ENCODE results near the gene SLC25A39. TPM values are rescaled to one million over a fixed set of nuclear protein-coding genes. Genes with fewer than 3 reads are reported as not detected.

SLC25A39 gene
- total and polyA plus RNA-seq, 2 of the 13 experiments (the other 11 are each of a cell fraction or from before 2014, with no cell fraction given): 144 to 151 TPM

GRCh38 chr17:44324092-44324570, 492 bp downstream of the SLC25A39 start (continued):
- TF ChIP-seq, protein P1, sequence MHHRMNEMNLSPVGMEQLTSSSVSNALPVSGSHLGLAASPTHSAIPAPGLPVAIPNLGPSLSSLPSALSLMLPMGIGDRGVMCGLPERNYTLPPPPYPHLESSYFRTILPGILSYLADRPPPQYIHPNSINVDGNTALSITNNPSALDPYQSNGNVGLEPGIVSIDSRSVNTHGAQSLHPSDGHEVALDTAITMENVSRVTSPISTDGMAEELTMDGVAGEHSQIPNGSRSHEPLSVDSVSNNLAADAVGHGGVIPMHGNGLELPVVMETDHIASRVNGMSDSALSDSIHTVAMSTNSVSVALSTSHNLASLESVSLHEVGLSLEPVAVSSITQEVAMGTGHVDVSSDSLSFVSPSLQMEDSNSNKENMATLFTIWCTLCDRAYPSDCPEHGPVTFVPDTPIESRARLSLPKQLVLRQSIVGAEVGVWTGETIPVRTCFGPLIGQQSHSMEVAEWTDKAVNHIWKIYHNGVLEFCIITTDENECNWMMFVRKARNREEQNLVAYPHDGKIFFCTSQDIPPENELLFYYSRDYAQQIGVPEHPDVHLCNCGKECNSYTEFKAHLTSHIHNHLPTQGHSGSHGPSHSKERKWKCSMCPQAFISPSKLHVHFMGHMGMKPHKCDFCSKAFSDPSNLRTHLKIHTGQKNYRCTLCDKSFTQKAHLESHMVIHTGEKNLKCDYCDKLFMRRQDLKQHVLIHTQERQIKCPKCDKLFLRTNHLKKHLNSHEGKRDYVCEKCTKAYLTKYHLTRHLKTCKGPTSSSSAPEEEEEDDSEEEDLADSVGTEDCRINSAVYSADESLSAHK (CRISPR knock-in tag; IDR thresholded peaks at IDR 0.05; ENCODE audit: borderline replicate concordance): no peak
- TF ChIP-seq ZNF703 (CRISPR knock-in tag; IDR thresholded peaks at IDR 0.05; ENCODE audit: borderline replicate concordance) (0 out of 2 replicates have a peak, but pooled peaks have one; percentile 44), ZBTB46 (CRISPR knock-in tag; IDR thresholded peaks at IDR 0.05; ENCODE audit: borderline replicate concordance) (no peak), U2AF2 (IDR thresholded peaks at IDR 0.05; ENCODE audit: low read depth, low read length) (no peak), PAWR (CRISPR knock-in tag; IDR thresholded peaks at IDR 0.05; ENCODE audit: borderline replicate concordance) (no peak; the same call in 1 of the 2 replicates), ZNF331 (CRISPR knock-in tag; IDR thresholded peaks at IDR 0.05) (no peak), ZNF264 (CRISPR knock-in tag; IDR thresholded peaks at IDR 0.05) (no peak), NFKB2 (CRISPR knock-in tag; IDR thresholded peaks at IDR 0.05; ENCODE audit: borderline replicate concordance) (no peak), ZNF180 (CRISPR knock-in tag; IDR thresholded peaks at IDR 0.05; ENCODE audit: borderline replicate concordance, low read depth) (no peak), KDM1A (CRISPR knock-in tag; IDR thresholded peaks at IDR 0.05) (no peak), ZNF276 (CRISPR knock-in tag; IDR thresholded peaks at IDR 0.05; ENCODE audit: low read depth) (no peak), SRSF9 (IDR thresholded peaks at IDR 0.05; ENCODE audit: borderline replicate concordance, insufficient read depth, low read depth, low read length, poor library complexity, severe bottlenecking) (no peak), KLF15 (CRISPR knock-in tag; IDR thresholded peaks at IDR 0.05; ENCODE audit: borderline replicate concordance) (0 out of 2 replicates have a peak, but pooled peaks have one; percentile 65), ZNF737 (CRISPR knock-in tag; IDR thresholded peaks at IDR 0.05; ENCODE audit: borderline replicate concordance) (no peak), ZNF713 (CRISPR knock-in tag; IDR thresholded peaks at IDR 0.05) (no peak; the same call in 1 of the 2 replicates), STAG1 (CRISPR knock-in tag; IDR thresholded peaks at IDR 0.05) (no peak), ZNF329 (CRISPR knock-in tag; IDR thresholded peaks at IDR 0.05; ENCODE audit: low read depth) (no peak), ZNF670 (CRISPR knock-in tag; IDR thresholded peaks at IDR 0.05; ENCODE audit: borderline replicate concordance) (no peak), ZNF883 (CRISPR knock-in tag; IDR thresholded peaks at IDR 0.05; ENCODE audit: not compliant biosample characterization) (peak; percentile 8), HOXA9 (CRISPR knock-in tag; IDR thresholded peaks at IDR 0.05; ENCODE audit: borderline replicate concordance) (no peak)
- TF ChIP-seq, protein P2, sequence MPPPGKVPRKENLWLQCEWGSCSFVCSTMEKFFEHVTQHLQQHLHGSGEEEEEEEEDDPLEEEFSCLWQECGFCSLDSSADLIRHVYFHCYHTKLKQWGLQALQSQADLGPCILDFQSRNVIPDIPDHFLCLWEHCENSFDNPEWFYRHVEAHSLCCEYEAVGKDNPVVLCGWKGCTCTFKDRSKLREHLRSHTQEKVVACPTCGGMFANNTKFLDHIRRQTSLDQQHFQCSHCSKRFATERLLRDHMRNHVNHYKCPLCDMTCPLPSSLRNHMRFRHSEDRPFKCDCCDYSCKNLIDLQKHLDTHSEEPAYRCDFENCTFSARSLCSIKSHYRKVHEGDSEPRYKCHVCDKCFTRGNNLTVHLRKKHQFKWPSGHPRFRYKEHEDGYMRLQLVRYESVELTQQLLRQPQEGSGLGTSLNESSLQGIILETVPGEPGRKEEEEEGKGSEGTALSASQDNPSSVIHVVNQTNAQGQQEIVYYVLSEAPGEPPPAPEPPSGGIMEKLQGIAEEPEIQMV (CRISPR knock-in tag; IDR thresholded peaks at IDR 0.05; ENCODE audit: low read depth): no peak
